Stimulated activated CD8-positive, alpha-beta memory T cell treated with anti-CD3 and anti-CD28 coated beads, Interleukin-12 subunit alpha, Interleukin-12 subunit beta, amount 100 ng/mL, for 1 hour (primary cell): ENCODE measurements around the gene RAC2.

Source experiments
- DNase-seq: peaks from one replicate; pipeline ENCODE4 v3.0.0-alpha.2; 2020; ENCODE audit warnings: low read depth

Gene RAC2

GRCh38 chr22:37176464-37177061 is 67.5 kb downstream of the RAC2 start:
- DNase-seq: no peak

- no peak for DNase-seq
Observed at GRCh38 chr22:37175414-37176281, 68.4 kb downstream of the RAC2 start.
